GM18951 (cell line): ENCODE measurements around the gene BCAS1.

Source experiments
- POLR2A ChIP-seq: IDR thresholded peaks from 4 replicates; pipeline ENCODE4 v1.6.1; 2011; ENCODE audit warnings: mild to moderate bottlenecking; ENCODE audit not compliant: insufficient read length, insufficient read depth; ENCODE audit errors: extremely low read depth
- in situ Hi-C: fragments of 300-500 bp; cut with MboI; formaldehyde crosslinking; loops from one replicate; pipeline ENCODE4 v1.12.0; 2022; ENCODE audit warnings: low sequenced_read_pairs, mixed read lengths, inconsistent platforms; ENCODE audit not compliant: unreplicated experiment

The BCAS1 gene

GRCh38 chr20:53944796-53945195, 125.6 kb downstream of the BCAS1 start:
- in situ Hi-C loops, result loop anchor here (5.0 to 10.0 kb wide), 3 partner anchors 118 to 530 kb away; no protein-coding TSS in a partner anchor
- no peak for TF ChIP-seq POLR2A

- in situ Hi-C loops, result loop anchor here (5.0 to 10.0 kb wide), 3 partner anchors 119 to 529 kb away; no protein-coding TSS in a partner anchor
- no peak for TF ChIP-seq POLR2A
These were observed 126.7 kb downstream of the BCAS1 start for GRCh38 chr20:53943522-53944291.

GRCh38 chr20:53942973-53943372, 127.4 kb downstream of the BCAS1 start:
- in situ Hi-C loops, result loop anchor here (5.0 to 10.0 kb wide), 3 partner anchors 119 to 528 kb away; no protein-coding TSS in a partner anchor

GRCh38 chr20:53942472-53942816, 128.0 kb downstream of the BCAS1 start:
- TF ChIP-seq POLR2A, result no peak
- in situ Hi-C loops, result loop anchor here (5.0 to 10.0 kb wide), 3 partner anchors 120 to 528 kb away; no protein-coding TSS in a partner anchor

More at GRCh38 chr20:53942973-53943372, 127.4 kb downstream of the BCAS1 start:
- TF ChIP-seq POLR2A, result no peak

GRCh38 chr20:53941680-53942471, 128.5 kb downstream of the BCAS1 start:
- in situ Hi-C loops, result loop anchor here (5.0 to 10.0 kb wide), 3 partner anchors 120 to 527 kb away; no protein-coding TSS in a partner anchor
- TF ChIP-seq POLR2A, result no peak

GRCh38 chr20:53940907-53941545, 129.4 kb downstream of the BCAS1 start:
- in situ Hi-C loops, result loop anchor here (5.0 to 10.0 kb wide), 3 partner anchors 121 to 526 kb away; no protein-coding TSS in a partner anchor
- no peak for TF ChIP-seq POLR2A

GRCh38 chr20:53940360-53940702, 130.1 kb downstream of the BCAS1 start:
- in situ Hi-C loops, result loop anchor here (5.0 to 10.0 kb wide), 3 partner anchors 122 to 526 kb away; no protein-coding TSS in a partner anchor
- no peak for TF ChIP-seq POLR2A

- no peak for TF ChIP-seq POLR2A
- in situ Hi-C loops, result loop anchor here (5.0 to 10.0 kb wide), 4 partner anchors 123 to 525 kb away; no protein-coding TSS in a partner anchor
These were observed 130.6 kb downstream of the BCAS1 start for GRCh38 chr20:53939572-53940359.

GRCh38 chr20:53939190-53939571, 131.2 kb downstream of the BCAS1 start:
- in situ Hi-C loops, result loop anchor here (10.0 kb wide), 1 partner anchor 256 kb away; no protein-coding TSS in a partner anchor

GRCh38 chr20:53938739-53939138, 131.7 kb downstream of the BCAS1 start:
- no peak for TF ChIP-seq POLR2A
- in situ Hi-C loops, result loop anchor here (10.0 kb wide), 1 partner anchor 256 kb away; no protein-coding TSS in a partner anchor

More at GRCh38 chr20:53939190-53939571, 131.2 kb downstream of the BCAS1 start:
- TF ChIP-seq POLR2A, result no peak

- no peak for TF ChIP-seq POLR2A
- in situ Hi-C loops, result loop anchor here (10.0 kb wide), 1 partner anchor 257 kb away; no protein-coding TSS in a partner anchor
These were observed 132.4 kb downstream of the BCAS1 start for GRCh38 chr20:53937929-53938367.

- no peak for TF ChIP-seq POLR2A
- in situ Hi-C loops, result loop anchor here (10.0 kb wide), 1 partner anchor 257 kb away; no protein-coding TSS in a partner anchor
These were observed 133.1 kb downstream of the BCAS1 start for GRCh38 chr20:53937339-53937741.
